GM08714 (cell line): Measurements from ENCODE around the gene MAP3K13.

Source experiments
- H3K4me3 ChIP-seq: fragments of 200-500 bp; sonication (Bioruptor generic); 2 replicates; pipeline ENCODE4 v1.5.1; 2014; ENCODE audit warnings: mild to moderate bottlenecking, low read length, inconsistent platforms
- ZNF274 ChIP-seq: IDR thresholded peaks from 2 replicates; pipeline ENCODE4 v1.6.1; 2012; ENCODE audit warnings: mild to moderate bottlenecking, low read depth, low read length

MAP3K13 gene

GRCh38 chr3:185332026-185332735 is 30.8 kb upstream of the MAP3K13 start:
- H3K4me3 ChIP-seq, result no peak overlapping the region
- no peak for TF ChIP-seq ZNF274

GRCh38 chr3:185335799-185336198 is 27.1 kb upstream of the MAP3K13 start:
- no peak overlapping the region for H3K4me3 ChIP-seq
- no peak for TF ChIP-seq ZNF274

- H3K4me3 ChIP-seq, result no peak overlapping the region
- TF ChIP-seq ZNF274, result no peak
Observed at GRCh38 chr3:185337231-185337816, 25.6 kb upstream of the MAP3K13 start.

DNA sequence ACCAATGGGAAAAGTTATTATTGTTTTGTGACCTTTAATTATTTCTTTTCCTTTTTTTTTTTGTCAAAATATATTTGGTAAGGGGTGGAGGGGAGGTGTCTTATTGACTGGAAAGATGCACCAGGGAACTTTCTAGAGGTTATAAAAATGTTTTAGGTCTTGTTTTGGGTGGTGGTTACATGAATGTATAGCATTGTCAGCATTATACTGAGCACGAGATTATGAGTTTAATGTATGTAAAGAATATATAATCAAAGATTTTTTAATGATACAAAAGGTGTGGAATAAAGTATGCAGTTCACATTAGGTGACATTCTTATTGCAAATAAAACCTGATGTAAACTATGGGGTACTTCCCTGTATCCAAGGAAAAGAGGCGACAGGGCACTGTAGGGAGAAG is 23.0 kb upstream of the MAP3K13 start:
- TF ChIP-seq ZNF274, result no peak
- no peak overlapping the region for H3K4me3 ChIP-seq

DNA sequence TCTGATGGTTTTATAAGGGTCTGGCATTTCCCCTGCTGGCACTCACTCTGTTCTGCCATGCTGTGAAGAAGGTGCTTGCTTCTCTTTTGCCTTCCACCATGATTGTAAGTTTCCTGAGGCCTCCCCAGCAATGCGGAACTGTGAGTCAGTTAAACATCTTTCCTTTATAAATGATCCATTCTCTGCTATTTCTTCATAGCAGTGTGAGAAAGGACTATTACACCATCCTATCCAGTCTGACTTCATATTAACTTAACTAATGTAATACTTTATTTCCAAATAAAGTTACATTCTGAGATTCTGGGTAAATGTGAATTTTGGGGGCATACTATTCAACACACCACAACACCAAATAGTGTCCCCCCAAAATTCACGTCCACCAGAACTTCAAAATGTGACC is 22.2 kb upstream of the MAP3K13 start:
- no peak for TF ChIP-seq ZNF274
- no peak overlapping the region for H3K4me3 ChIP-seq

DNA sequence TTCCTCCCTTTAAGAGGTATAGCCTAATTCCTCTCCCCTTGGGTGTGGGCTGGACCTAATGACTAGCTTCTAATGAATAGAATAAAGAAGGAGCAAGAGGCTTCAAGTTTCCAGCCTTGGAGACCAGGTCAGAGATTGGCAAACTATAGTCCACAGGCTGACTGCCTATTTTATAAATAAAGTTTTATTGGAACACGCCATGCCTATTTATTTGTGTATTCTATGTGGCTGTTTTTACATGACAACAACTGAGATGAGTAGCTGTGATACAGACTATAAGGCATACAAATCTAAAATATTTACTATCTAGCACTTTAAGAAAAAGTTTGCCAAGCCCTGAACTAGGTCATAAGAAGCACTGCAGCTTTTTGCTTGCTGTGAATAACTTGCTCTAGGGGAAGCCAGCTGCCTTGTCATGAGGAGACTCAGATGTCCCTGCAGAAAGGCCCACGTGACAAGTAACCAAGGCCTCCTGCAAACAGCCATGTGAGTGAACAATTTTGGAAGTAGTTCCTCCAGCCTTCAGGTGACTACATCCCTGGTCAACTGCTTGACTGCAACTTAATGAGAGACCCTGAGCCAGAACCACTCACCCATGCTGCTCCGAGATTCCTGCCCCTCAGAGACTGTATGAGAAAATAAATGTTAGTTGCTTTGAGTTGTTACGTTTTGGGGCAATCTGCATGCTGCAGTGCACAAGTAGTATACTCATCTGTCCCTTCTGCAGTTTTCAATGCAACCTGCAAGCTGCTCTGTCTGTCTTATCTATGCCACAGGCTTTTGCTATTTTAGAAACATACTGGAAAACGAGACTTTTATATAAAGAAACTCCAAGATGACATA is 21.1 kb upstream of the MAP3K13 start:
- no peak for TF ChIP-seq ZNF274
- no peak overlapping the region for H3K4me3 ChIP-seq

GRCh38 chr3:185342459-185343174 is 20.3 kb upstream of the MAP3K13 start:
- no peak overlapping the region for H3K4me3 ChIP-seq
- TF ChIP-seq ZNF274, result no peak

DNA sequence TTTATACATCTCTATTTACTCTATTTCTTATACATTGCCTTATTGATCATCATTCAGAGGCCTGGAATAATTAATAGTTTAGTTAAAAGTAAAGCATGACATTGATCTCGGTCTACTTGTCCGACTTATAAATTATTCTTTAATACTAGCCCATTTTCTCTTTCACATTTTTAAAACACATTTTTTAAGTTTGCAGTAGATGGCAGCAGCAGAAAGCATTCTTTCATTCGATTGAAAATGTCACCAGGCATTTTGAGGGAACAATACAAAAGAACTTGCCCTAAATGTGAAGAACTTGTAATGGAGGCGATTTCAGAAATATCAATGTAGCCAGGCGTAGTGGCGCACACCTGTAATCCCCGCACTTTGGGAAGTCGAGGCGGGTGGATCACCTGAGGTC is 15.5 kb upstream of the MAP3K13 start:
- TF ChIP-seq ZNF274, result no peak
- H3K4me3 ChIP-seq, result no peak overlapping the region

DNA sequence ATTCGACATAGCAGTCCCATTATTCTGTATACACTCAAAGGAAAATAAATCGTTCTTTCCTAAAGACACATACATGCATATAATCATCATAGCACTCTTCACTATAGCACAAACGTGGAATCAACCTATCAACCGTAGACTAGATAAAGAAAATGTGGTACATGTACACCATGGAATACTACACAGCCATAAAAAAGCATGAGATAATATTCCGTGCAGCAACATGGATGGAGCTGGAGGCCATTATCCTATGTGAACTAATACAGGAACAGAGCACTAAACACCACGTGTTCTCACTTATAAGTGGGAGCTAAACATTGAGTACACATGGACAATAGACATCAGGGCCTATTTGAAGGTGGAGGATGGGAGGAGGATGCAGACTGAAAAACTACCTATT is 12.1 kb upstream of the MAP3K13 start:
- TF ChIP-seq ZNF274, result no peak
- H3K4me3 ChIP-seq, result no peak overlapping the region

GRCh38 chr3:185351396-185351795 is 11.5 kb upstream of the MAP3K13 start:
- no peak overlapping the region for H3K4me3 ChIP-seq
- TF ChIP-seq ZNF274, result no peak

DNA sequence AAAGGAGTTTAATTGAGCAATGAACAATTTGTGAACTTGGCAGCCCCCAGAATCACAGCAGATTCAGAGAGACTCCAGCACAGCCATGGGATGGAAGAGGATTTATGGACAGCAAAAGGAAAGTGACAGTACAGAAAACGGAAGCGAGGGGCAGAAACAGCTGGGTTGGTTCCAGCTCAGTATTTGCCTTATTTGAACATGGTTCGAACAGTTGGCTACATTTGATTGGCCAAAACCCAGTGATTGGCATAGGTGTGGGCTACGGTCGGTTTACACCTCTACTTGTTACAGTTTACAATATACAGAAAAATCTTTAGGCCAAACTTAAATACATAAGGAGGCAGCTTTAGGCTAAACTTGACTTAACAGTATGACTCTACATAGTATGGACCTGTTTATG is 9.7 kb upstream of the MAP3K13 start:
- no peak for TF ChIP-seq ZNF274
- H3K4me3 ChIP-seq, result no peak overlapping the region

DNA sequence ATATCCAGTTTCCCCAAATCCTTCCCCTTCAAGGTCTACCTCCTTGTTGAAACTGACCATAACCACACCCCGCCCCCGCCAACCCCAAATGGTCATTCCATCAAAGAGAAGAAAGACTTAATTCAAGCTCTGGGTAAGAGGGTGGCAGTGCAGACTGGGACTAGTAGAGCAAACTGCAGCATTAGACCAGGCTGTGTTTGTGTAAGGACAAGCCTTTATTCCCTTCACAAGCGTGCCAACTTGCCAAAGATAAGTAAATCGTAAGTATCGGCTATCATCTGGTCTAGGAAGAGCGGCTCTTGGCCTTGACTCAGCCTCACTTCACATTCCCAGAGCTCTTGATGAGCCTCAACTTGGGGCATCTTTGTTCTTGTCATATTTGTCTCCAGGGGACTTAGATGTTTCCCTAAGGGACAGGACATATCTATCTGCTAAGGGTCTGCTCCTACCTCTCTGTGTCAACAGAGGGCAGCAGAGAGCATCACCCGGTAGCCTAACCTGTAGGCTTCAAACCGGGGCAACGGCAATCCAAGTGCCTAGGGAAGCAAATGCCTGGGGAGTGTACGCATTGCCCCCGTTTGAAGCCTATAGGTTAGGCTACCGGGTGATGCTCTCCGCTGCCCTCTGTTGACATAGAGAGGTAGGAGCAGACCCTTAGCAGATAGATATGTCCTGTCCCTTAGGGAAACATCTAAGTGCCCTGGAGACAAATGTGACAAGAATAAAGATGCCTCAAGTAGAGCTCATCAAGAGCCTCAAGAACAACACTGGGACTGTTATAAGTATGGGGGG is 8.9 kb upstream of the MAP3K13 start:
- no peak for TF ChIP-seq ZNF274
- no peak overlapping the region for H3K4me3 ChIP-seq

DNA sequence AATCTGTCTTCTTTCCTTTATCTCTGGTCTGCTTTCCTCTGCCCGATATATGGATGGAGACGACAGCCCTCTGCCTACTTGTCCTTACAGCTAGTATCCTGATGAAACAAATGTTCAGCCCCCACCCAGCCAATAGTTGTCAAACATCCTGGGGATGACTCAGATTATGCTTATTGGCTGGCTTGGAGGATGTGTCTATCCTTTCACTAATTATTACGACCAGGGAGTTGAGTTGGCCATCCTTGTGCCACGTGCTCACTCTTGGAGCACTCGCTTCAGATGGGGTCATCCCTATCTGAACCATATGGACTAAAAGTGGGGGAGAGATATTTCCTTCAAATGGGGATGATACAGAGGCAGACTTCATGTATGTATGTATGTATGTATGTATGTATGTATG is 6.4 kb upstream of the MAP3K13 start:
- TF ChIP-seq ZNF274, result no peak
- no peak overlapping the region for H3K4me3 ChIP-seq

DNA sequence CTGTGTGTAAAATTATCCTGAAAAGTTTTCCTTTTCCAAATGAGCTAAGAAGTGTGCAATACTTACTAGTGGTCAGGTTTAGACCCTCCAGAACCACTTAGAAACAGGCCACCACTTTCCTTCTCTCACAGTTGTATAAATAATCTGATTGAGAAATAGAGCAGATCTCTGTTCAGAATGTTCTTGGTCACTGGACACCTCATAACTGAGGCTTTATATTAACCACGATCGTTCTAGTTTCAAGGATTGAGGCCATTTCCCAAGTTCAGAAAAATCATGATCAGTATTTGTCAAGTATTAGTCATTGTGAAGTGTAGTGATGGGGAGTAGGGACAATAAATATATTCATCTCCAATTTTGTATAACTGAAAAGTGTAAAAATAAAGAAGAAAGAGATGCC is 1.0 kb upstream of the MAP3K13 start:
- no peak for TF ChIP-seq ZNF274
- no peak overlapping the region for H3K4me3 ChIP-seq
